HG03280 (cell line): ENCODE results near the gene RAVER2.
"Not testable (repeated sequence)": the region's sequence is repeated elsewhere in the genome, so short reads cannot be mapped to it uniquely, and the experiment has no call there.

ENCODE experiments used
- ATAC-seq: cut with Tn5 transposase; IDR thresholded peaks from one replicate; pipeline ENCODE4 v1.9.1; 2021; ENCODE audit warnings: mild to moderate bottlenecking, moderate library complexity; ENCODE audit not compliant: unreplicated experiment

Gene RAVER2, protein sequence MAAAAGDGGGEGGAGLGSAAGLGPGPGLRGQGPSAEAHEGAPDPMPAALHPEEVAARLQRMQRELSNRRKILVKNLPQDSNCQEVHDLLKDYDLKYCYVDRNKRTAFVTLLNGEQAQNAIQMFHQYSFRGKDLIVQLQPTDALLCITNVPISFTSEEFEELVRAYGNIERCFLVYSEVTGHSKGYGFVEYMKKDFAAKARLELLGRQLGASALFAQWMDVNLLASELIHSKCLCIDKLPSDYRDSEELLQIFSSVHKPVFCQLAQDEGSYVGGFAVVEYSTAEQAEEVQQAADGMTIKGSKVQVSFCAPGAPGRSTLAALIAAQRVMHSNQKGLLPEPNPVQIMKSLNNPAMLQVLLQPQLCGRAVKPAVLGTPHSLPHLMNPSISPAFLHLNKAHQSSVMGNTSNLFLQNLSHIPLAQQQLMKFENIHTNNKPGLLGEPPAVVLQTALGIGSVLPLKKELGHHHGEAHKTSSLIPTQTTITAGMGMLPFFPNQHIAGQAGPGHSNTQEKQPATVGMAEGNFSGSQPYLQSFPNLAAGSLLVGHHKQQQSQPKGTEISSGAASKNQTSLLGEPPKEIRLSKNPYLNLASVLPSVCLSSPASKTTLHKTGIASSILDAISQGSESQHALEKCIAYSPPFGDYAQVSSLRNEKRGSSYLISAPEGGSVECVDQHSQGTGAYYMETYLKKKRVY

DNA sequence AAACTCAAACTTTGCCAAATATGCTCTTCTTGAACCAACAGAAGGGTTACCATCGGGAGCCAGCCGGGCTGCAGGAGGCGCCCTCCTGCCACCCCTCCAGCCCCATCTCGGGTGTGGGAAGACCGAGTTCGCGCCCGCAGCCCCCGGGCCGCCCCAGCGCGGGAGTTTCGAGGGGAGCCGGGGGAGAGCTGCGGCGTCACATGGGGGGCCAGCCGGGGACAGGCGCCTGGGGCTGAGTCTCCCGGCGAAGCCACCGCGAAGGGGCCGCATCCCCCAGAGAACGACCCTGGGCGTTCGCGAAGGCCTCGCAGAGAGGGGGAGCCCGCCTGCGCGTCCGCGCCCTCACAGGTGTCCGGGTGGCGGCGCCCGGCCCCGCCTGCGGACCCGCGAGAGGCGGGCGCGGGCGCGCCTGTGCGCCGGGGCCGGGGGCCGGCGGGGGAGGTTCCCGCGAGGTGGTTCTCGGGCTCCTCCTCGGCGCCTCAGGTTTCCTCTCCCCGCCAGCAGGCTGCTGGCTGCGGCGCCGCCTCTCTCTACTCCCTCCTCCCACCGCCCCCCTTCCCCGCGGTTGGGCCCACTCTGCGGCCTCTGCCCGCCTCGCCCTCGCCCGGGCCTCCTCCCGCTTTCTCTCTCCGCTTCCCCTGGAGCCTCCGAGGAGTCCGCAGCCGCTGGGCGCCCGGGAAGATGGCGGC is at the start of gene RAVER2:
Gene RAVER2 (plus strand): TSS at position 584 of the 689 bp plus-strand sequence. CDS start 98 bp downstream, at position 682.
- no peak for ATAC-seq

DNA sequence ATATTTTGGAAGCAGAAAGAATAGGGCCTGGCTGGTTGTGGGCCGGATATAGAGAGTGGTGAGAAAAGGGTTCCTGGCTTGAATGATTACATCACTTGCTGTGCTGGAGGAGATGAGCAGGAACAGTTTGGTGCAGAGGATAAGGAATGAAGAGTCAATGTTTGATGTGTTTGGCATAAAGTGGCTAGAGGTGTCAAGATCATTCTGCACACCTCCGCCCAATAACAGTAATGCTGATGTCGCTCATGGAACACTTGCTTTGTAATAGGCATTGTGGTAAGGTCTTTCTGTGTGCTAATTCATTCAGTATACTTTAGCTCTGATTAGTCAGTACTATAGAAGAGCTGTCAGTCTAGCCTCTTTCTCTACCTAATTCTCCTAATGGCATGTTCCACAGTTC is 48.0 kb upstream of the RAVER2 start:
- ATAC-seq: no peak

DNA sequence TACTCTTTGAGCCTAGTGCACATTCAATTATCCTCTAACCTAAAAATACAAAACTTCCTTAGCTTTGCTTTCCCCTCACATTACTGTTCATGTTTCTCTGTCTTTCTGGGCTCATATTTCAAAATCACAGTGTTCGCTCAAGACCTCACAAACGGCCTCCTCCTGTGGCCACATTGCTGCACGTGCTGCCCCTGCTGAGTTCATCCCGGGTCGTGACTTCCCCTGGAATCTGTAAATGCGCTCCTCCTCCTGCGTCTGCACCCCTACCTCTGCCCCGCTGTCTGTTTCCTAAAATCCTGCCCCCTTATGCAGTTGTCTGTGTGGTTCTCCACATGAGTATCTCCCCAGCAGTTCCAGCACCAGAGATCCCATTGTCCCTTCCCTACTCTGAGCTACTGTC is 45.5 kb upstream of the RAVER2 start:
- no peak for ATAC-seq

DNA sequence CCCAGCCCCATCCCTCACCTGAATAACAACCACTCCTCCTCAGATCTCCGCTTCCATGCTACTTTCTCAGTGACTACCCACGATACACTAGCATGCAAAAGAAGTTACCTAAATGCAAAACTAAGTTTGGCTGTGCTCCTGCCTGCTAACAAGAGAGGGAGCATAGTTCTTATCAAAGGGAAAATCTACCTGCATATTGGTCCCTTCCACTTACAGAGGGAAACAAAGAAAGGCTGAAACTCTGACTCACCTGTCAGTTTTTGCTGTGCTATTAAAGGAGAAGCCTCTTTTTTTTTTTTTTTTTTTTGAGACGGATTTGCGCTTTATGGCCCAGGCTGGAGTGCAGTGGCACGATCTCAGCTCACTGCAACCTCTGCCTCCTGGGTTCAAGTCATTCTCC is 43.8 kb upstream of the RAVER2 start:
- ATAC-seq: no peak

DNA sequence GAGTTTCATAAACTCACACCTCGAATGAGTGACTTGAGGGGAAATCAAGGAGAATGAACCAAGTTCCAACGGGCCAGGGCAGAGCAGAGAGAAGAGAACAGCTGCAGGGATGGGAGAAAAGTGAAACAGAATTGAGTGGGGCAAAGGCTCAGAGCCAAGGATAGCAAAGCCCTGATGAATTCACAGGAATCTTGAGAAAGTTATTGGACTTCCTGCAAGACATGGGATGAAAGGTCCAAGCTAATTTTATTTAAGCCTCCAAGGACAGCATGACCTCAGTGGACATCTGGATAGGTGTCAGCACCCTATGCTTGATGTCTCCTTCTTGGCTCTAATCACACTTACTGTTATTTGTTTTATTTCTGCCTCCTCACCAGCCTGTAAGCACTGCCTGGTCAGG is 43.0 kb upstream of the RAVER2 start:
- ATAC-seq: no peak

DNA sequence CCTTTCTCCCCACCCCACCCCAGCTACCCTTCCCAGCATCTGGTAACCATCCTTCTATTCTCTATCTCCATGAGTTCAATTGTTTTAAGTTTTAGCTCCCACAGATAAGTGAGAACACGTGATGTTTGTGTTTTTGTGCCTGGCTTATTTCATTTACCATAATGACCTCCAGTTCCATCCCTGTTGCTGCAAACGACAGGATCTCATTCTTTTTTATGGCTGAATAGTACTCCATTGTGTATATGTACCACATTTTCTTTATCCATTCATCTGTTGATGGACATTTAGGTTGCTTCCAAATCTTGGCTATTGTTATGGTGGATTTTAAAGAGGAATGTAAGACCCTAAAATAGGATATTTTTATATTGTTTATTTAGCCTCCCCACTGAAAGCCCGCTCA is 42.2 kb upstream of the RAVER2 start:
- not testable (repeated sequence) for ATAC-seq

DNA sequence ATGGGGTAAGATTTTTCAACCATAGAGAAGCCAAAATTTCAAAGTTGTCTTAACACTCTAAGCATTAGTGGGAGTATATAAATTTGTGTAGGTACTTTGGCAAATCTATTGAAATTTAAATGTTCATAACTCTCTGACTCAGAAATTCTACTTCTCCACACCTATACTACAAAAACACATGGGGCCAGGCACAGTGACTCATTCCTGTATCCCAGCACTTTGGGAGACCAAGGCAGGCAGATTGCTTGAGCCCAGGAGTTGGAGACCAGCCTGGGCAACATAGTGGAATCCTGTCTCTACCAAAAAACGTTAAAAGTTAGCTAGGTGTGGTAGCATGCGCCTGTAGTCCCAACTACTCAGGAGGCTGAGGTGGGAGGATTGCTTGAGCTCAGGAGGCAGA is 41.3 kb upstream of the RAVER2 start:
- no peak for ATAC-seq

DNA sequence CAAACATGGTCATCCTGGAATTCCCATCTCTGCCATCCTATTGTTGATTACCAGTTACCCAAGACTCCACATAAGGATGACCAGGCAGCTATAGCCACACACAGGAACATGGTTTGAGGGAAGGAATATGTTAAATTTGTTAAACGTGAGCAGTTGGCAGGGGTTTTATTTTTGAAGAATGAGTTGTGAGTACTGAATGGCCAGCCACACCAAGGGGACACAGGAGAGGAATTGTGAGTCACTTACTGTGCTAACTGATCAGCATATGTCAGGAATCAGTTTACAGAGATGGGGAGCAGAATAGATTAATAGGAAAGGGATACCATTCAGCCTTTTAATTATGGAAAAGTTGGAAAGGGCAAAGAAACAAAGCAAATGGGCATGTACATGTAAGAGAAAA is 39.3 kb upstream of the RAVER2 start:
- ATAC-seq: no peak

DNA sequence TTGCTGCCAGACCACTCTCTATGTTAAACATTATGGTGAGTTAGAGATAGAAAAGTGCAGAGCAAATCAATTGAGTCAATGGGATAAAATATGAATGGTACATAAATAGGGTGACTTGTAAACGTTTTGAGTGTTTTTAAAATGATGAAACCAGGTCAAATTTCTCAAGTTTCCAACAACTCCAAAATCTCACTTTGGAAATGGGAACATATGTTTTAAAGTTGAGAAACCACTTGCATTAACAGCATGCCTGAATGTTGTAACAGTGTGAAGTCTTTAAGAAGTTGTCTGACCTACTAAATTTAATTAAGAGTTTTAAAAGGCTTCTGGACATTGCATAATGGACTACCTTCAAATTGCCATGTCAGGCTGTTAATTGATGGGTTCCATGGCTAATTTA is 33.6 kb upstream of the RAVER2 start:
- no peak for ATAC-seq

DNA sequence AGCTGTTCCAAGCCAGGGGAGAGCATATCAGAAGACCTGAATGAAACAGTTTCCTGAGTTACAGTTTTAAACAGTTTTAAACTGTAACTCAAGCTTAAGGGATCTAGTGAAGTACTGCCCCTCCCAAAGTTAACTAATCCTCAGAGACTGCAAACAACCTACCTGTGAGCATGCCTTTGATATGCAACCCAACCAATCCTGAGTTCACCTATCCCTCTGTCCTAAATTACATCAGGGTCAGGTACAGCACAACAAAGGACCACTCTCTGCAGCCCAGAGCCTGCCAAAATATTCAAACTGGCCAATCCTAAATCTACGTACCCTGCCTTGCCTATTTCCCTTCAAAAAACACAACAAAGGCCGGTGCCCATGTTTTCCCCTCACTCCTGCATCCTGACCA is 32.8 kb upstream of the RAVER2 start:
- no peak for ATAC-seq

DNA sequence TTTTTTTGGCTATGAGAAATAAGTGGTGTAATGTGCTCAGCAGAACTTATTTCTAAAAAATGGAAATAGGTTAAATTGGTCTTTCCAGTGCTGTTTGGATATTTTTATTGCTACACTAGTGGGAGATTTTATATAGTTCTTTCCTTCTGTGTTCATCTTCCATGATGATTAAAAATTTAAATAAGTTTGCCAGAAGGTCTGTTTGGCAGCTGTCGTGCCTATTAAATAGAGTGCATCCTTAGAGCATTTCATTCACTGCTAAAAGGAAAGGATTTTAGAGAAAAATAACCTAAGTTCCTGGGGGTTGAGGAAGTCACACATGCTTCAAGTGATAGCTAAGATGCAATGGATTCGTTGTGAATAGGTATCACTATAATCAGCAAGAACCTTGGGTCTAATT is 29.7 kb upstream of the RAVER2 start:
- no peak for ATAC-seq

DNA sequence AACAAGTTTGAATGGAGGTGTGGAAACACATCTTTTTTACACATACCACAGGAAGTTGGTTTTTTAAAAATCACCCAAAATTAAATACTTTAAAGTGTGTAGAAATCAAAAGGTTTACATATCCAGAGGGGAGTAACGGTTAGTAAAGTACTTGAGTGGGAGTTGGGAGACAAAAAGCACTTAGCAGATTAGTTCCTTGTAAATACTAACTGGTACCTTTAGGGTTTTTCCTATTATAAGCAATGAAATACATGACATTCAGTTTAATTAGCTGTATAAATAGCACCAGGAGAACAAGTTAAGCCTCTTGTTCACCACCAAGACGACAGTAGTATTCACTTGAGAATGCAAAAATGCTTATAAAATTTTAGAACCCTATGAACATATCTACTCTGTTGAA is 23.7 kb upstream of the RAVER2 start:
- ATAC-seq: no peak

DNA sequence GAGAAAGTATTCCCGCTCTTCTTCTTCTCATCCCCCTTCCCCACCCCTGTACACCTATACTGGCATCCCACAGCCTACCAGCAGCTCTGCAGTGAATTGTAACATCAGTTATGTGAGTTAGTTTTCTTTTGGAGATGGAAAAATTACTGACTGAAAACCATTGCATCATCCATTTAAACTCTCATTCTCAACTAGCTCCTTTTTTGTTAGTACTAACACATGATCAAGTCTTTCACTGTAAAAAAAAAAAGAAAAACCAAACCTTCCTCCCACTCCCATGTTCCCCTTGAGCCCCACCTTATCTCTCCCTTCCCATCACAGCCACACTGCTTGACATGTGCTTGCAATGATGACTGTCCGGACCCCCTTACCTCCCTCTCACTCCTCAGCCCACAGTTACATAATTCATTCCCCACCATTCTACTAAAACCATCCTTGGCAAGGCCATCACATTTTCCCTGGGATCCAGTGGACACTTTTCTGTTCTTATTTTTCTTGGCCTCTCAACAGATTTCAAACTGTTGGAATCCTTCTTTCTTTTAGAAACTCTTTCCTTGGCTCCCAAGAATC is 23.2 kb upstream of the RAVER2 start:
- ATAC-seq: no peak

DNA sequence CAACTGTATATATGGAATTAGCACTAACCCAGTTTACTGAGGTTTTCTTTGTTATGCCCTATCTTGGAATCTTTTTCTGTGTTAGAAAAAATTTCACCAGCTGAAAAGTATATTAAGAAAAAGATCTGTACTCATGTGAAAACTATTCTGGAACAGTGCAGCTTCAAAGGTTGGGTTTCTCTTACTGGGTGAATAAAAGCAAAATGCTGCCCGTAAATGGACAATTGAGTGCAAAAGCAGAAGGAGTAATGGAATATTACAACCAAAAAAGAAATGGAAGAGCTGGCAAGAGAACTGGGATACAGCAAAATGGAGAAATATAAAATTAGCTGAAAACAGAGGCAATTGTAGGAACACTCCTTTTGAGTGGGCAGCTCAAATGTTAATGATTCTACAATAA is 17.0 kb upstream of the RAVER2 start:
- no peak for ATAC-seq

DNA sequence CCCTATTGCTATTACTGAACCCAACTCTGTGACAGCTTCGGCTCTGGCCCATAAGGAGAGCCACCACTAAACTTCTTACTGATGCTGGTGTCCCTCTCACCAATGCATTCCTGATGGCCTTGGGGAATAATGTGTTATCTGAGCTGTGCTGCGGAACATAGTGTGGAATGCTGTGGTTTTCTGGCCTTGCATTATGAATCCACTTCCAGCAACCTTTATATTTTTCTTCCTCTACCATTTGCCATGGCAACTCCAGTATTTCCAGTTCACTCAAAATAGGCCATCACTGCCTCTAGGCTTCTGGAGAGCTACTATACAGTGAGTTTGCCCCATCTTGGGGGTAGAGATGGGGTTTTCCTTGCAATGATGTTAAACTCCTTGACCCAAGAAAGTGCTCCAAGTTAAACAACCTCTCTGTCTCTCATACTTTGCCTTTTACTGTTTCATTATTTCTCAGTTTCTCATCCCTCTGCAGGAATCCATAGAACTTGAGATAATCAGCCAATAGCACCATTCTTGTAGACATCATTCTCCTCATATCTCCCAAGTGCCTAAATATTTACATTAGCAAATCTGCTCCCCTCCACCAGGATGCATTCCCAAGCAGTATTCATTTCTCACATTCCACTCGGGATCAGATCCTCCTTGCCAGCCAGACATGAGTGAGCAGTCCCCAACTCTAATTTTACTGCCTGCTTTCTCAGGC is 11.1 kb upstream of the RAVER2 start:
- no peak for ATAC-seq

DNA sequence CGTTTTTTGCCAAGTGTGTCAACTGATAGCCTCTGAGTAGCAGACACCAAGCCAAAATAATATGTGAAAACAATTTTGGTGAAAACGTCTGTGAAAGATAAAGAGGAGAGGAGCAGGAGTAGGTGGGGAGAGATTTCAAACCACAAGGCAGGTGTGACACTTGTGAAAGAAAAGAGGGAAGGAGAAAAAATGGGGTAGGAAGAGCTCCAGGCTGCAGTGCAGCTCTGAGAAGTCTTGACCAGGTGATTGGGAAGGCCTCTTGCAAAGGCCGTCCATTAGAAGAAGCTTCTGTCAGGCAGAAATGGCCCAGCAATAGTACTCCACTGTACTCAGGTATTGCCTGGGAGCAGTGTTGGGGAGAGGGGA is 10.6 kb upstream of the RAVER2 start:
- no peak for ATAC-seq

DNA sequence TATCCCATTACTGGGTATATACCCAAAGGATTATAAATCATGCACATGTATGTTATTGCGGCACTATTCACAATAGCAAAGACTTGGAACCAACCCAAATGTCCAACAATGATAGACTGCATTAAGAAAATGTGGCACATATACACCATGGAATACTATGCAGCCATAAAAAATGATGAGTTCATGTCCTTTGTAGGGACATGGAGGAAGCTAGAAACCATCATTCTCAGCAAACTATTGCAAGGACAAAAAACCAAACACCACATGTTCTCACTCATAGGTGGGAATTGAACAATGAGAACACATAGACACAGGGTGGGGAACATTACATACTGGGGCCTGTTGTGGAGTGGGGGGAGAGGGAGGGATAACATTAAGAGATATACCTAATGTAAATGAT is 4.2 kb upstream of the RAVER2 start:
- not testable (repeated sequence) for ATAC-seq

DNA sequence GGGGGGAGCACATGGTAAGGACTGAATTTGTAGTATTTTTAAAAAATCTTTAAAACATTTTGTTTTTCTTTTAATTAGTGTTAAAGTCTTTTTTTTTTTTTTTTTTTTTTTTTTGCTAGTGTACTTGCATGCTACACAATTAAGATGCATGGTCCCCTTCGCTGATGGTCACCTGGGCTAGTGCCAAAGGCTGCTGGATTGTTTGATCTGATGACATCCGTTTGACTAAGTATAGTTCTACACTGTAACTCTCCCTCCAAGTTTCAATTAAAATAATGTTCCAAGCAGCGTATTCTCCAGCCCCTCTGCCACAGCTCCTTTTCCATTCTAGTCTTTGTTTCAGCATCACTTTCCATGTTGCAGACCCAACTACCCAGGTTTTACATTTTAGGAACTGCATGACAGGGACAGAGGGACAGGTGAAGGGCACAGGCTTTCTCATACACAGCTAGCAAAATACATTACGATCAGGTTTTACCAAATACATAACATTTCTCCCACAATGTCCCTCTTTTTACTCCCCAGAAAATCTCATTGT is 852 bp upstream of the RAVER2 start:
- ATAC-seq: no peak

DNA sequence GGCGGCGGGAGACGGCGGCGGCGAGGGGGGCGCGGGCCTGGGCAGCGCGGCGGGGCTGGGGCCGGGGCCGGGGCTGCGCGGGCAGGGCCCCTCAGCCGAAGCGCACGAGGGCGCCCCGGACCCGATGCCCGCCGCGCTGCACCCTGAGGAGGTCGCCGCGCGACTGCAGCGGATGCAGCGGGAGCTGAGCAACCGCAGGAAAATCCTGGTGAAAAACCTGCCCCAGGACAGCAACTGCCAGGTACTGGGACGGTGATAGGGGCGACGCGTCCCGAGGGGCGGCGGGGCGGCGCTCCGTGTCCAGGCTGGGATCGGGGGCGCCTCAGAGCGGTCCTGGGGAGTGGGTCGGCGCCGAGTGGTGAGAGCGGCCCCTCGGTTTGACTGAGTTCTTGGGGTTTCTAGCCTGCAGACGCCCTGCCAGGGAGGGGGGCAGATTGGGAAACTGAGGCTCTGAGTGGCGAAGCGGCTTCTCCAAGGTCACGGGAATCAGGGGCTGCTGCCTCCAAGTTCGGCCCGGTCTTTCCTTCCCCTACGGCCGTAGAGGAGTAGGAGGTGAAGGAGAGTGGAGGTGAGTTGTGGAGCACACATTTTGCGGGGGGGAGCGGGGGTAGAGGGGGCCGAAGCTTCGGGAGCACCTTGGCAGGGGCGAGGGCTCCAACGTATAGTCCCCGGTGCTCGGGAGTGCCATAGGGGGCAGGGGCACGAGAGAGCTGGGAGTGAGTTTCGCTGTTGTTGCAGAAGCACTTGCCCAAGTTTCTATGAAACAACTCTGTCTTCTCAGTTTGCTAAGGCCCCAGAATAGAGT is 508 bp downstream of the RAVER2 start:
- no peak for ATAC-seq
